Measurements from ENCODE around the gene SPATA7. TPM values are rescaled to one million over a fixed set of nuclear protein-coding genes. Genes with fewer than 3 reads are reported as not detected.

SPATA7 gene
- total and polyA plus RNA-seq, 3 experiments from 2014 or later = 1.7 to 4.6 (median 2.1) TPM

GRCh38 chr14:88479574-88479987 is 94.1 kb downstream of the SPATA7 start:
- H3K4me1 ChIP-seq (ENCODE audit: insufficient read depth, low read length) = no peaks in the 10 kb centered on the region
- Mint-ChIP-seq H3K4me1 (no peaks in the 10 kb centered on the region), H3K36me3 (no peaks in the 10 kb centered on the region), H3K4me3 (no peak overlapping the region), H3K27ac (no peak overlapping the region), H3K27me3 (peaks cover 14 to 21% of the 10 kb centered on the region in 2 donors), H3K9me3 (no peaks in the 10 kb centered on the region)
- no peaks in the 10 kb centered on the region for H3K27me3 ChIP-seq (ENCODE audit: insufficient read depth, low read length, poor library complexity, severe bottlenecking)
- no peaks in the 10 kb centered on the region for H3K9me3 ChIP-seq (ENCODE audit: low read length)
- CTCF ChIA-PET = no interaction called here
- no peaks in the 10 kb centered on the region for H3K36me3 ChIP-seq (ENCODE audit: insufficient read depth, low read length)
- no peak overlapping the region for H3K27ac ChIP-seq (ENCODE audit: low read depth, low read length)
- POLR2A ChIA-PET = no interaction called here
- no peak for DNase-seq
- H3K4me3 ChIP-seq (ENCODE audit: low read length) = no peak overlapping the region

- ChIA-PET POLR2A (no interaction called here), CTCF (interaction anchor here (1.8 kb wide), 1 partner anchor 13 kb away, joined by 5 read pairs; no protein-coding TSS in a partner anchor)
- no peak for DNase-seq
- Histone ChIP-seq H3K27me3 (ENCODE audit: insufficient read depth, low read length, poor library complexity, severe bottlenecking) (no peaks in the 10 kb centered on the region), H3K4me1 (ENCODE audit: insufficient read depth, low read length) (no peaks in the 10 kb centered on the region), H3K27ac (ENCODE audit: low read depth, low read length) (no peak overlapping the region), H3K36me3 (ENCODE audit: insufficient read depth, low read length) (no peaks in the 10 kb centered on the region), H3K4me3 (ENCODE audit: low read length) (no peak overlapping the region), H3K9me3 (ENCODE audit: low read length) (no peaks in the 10 kb centered on the region)
- Mint-ChIP-seq H3K9me3 (no peaks in the 10 kb centered on the region), H3K4me3 (no peak overlapping the region), H3K36me3 (no peaks in the 10 kb centered on the region), H3K4me1 (no peaks in the 10 kb centered on the region), H3K27me3 (peaks cover 14 to 21% of the 10 kb centered on the region in 2 donors), H3K27ac (no peak overlapping the region)
Measured at GRCh38 chr14:88481059-88481458, 95.6 kb downstream of the SPATA7 start.

- no peaks in the 10 kb centered on the region for H3K9me3 Mint-ChIP-seq
- Histone ChIP-seq H3K27ac (ENCODE audit: low read depth, low read length) (no peak overlapping the region), H3K9me3 (ENCODE audit: low read length) (no peaks in the 10 kb centered on the region), H3K4me1 (ENCODE audit: insufficient read depth, low read length) (no peaks in the 10 kb centered on the region), H3K27me3 (ENCODE audit: insufficient read depth, low read length, poor library complexity, severe bottlenecking) (no peaks in the 10 kb centered on the region), H3K36me3 (ENCODE audit: insufficient read depth, low read length) (no peaks in the 10 kb centered on the region), H3K4me3 (ENCODE audit: low read length) (no peak overlapping the region)
- no peaks in the 10 kb centered on the region for H3K4me1 Mint-ChIP-seq
- H3K36me3 Mint-ChIP-seq = no peaks in the 10 kb centered on the region
- no peak overlapping the region for H3K27ac Mint-ChIP-seq
- no peak for DNase-seq
- no peak overlapping the region for H3K4me3 Mint-ChIP-seq
- ChIA-PET POLR2A (no interaction called here), CTCF (interaction anchor here (1.8 kb wide), 1 partner anchor 14 kb away, joined by 5 read pairs; no protein-coding TSS in a partner anchor)
- H3K27me3 Mint-ChIP-seq = peaks cover 14 to 21% of the 10 kb centered on the region in 2 donors
Measured at GRCh38 chr14:88481794-88482193, 96.3 kb downstream of the SPATA7 start.

GRCh38 chr14:88482524-88482923 is 97.1 kb downstream of the SPATA7 start:
- Histone ChIP-seq H3K4me3 (ENCODE audit: low read length) (no peak overlapping the region), H3K27me3 (ENCODE audit: insufficient read depth, low read length, poor library complexity, severe bottlenecking) (no peaks in the 10 kb centered on the region), H3K9me3 (ENCODE audit: low read length) (no peaks in the 10 kb centered on the region), H3K36me3 (ENCODE audit: insufficient read depth, low read length) (no peaks in the 10 kb centered on the region), H3K27ac (ENCODE audit: low read depth, low read length) (no peak overlapping the region), H3K4me1 (ENCODE audit: insufficient read depth, low read length) (no peaks in the 10 kb centered on the region)
- ChIA-PET CTCF (no interaction called here), POLR2A (no interaction called here)
- no peak overlapping the region for H3K27ac Mint-ChIP-seq
- H3K9me3 Mint-ChIP-seq = no peaks in the 10 kb centered on the region
- H3K27me3 Mint-ChIP-seq = peaks cover 14 to 21% of the 10 kb centered on the region in 2 donors
- no peak overlapping the region for H3K4me3 Mint-ChIP-seq
- H3K4me1 Mint-ChIP-seq = no peaks in the 10 kb centered on the region
- no peak for DNase-seq
- H3K36me3 Mint-ChIP-seq = no peaks in the 10 kb centered on the region

Other genes with a start within 250 kb of the SPATA7 start
- gene KCNK10, start 62.4 kb upstream of the SPATA7 start, total RNA-seq = not detected
- not detected for gene KCNK10, start 62.4 kb upstream of the SPATA7 start, polyA plus RNA-seq
- under 1 TPM; 0.28 to 0.53 TPM for gene PTPN21, start 169.3 kb downstream of the SPATA7 start, total RNA-seq
- not detected for gene PTPN21, start 169.3 kb downstream of the SPATA7 start, polyA plus RNA-seq
- 10 to 100 TPM; 50.3 to 56.4 TPM for gene ZC3H14, start 177.4 kb downstream of the SPATA7 start, total RNA-seq
- gene ZC3H14, start 177.4 kb downstream of the SPATA7 start, polyA plus RNA-seq = 49.0 TPM